ENCODE data around the gene MRPL40.

- TF ChIP-seq REST (IDR thresholded peaks at IDR 0.05; ENCODE audit: insufficient read depth in 1 of 2, low read depth in 2 of 2, low read length in 2 of 2), result no peak
- no peak for TF ChIP-seq POLR2AphosphoS5 (IDR thresholded peaks at IDR 0.05; ENCODE audit: low read depth, low read length)
- no peak for TF ChIP-seq SIN3A (IDR thresholded peaks at IDR 0.05; ENCODE audit: borderline replicate concordance, insufficient read depth, low read length)
- no peak for TF ChIP-seq TAF1 (IDR thresholded peaks at IDR 0.05; ENCODE audit: borderline replicate concordance, insufficient read depth, low read length)
Observed at GRCh38 chr22:19438298-19438697, 6.0 kb downstream of the MRPL40 start.

All from PFSK-1 (cell line).